Rectal smooth muscle tissue (tissue), 1 donor: Measurements from ENCODE around the gene FARP1.

ENCODE experiments used
- H3K27ac ChIP-seq: one replicate; pipeline ENCODE4 v1.7.0; 2013; ENCODE audit warnings: low read depth, low read length, inconsistent platforms
- H3K27me3 ChIP-seq: one replicate; pipeline ENCODE4 v1.7.0; 2013; ENCODE audit warnings: low read length; ENCODE audit not compliant: control insufficient read depth, insufficient read depth
- H3K36me3 ChIP-seq: one replicate; pipeline ENCODE4 v1.7.0; 2013; ENCODE audit warnings: low read length; ENCODE audit not compliant: control insufficient read depth, insufficient read depth
- H3K4me1 ChIP-seq: one replicate; pipeline ENCODE4 v1.7.0; 2013; ENCODE audit warnings: low read length; ENCODE audit not compliant: control insufficient read depth, insufficient read depth
- H3K4me3 ChIP-seq: one replicate; pipeline ENCODE4 v1.7.0; 2013; ENCODE audit warnings: low read length
- H3K9ac ChIP-seq: one replicate; pipeline ENCODE4 v1.7.0; 2013; ENCODE audit warnings: low read length

The FARP1 gene

GRCh38 chr13:98351636-98352035, 208.7 kb downstream of the FARP1 start:
- Histone ChIP-seq H3K36me3 (no peaks in the 10 kb centered on the region), H3K4me3 (no peak overlapping the region), H3K9ac (no peak overlapping the region), H3K4me1 (peaks cover 3% of the 10 kb centered on the region), H3K27ac (no peak overlapping the region), H3K27me3 (no peaks in the 10 kb centered on the region)

GRCh38 chr13:98352226-98352625, 209.3 kb downstream of the FARP1 start:
- Histone ChIP-seq H3K9ac (no peak overlapping the region), H3K27me3 (no peaks in the 10 kb centered on the region), H3K27ac (no peak overlapping the region), H3K36me3 (no peaks in the 10 kb centered on the region), H3K4me1 (peaks cover 3% of the 10 kb centered on the region), H3K4me3 (no peak overlapping the region)

GRCh38 chr13:98353750-98354149, 210.9 kb downstream of the FARP1 start:
- Histone ChIP-seq H3K27ac (no peak overlapping the region), H3K27me3 (no peaks in the 10 kb centered on the region), H3K36me3 (no peaks in the 10 kb centered on the region), H3K9ac (no peak overlapping the region), H3K4me1 (no peaks in the 10 kb centered on the region), H3K4me3 (no peak overlapping the region)

GRCh38 chr13:98358937-98359336, 216.0 kb downstream of the FARP1 start:
- Histone ChIP-seq H3K27me3 (no peaks in the 10 kb centered on the region), H3K9ac (no peak overlapping the region), H3K27ac (no peak overlapping the region), H3K36me3 (no peaks in the 10 kb centered on the region), H3K4me1 (no peaks in the 10 kb centered on the region), H3K4me3 (no peak overlapping the region)

GRCh38 chr13:98360545-98360944, 217.7 kb downstream of the FARP1 start:
- Histone ChIP-seq H3K36me3 (no peaks in the 10 kb centered on the region), H3K4me1 (no peaks in the 10 kb centered on the region), H3K27me3 (no peaks in the 10 kb centered on the region), H3K4me3 (no peak overlapping the region), H3K9ac (no peak overlapping the region), H3K27ac (no peak overlapping the region)

GRCh38 chr13:98363326-98363725, 220.4 kb downstream of the FARP1 start:
- Histone ChIP-seq H3K9ac (no peak overlapping the region), H3K36me3 (no peaks in the 10 kb centered on the region), H3K4me1 (no peaks in the 10 kb centered on the region), H3K4me3 (no peak overlapping the region), H3K27me3 (no peaks in the 10 kb centered on the region), H3K27ac (no peak overlapping the region)

GRCh38 chr13:98364179-98364578, 221.3 kb downstream of the FARP1 start:
- Histone ChIP-seq H3K27ac (no peak overlapping the region), H3K4me1 (no peaks in the 10 kb centered on the region), H3K4me3 (no peak overlapping the region), H3K36me3 (no peaks in the 10 kb centered on the region), H3K27me3 (no peaks in the 10 kb centered on the region), H3K9ac (no peak overlapping the region)

GRCh38 chr13:98364647-98365046, 221.8 kb downstream of the FARP1 start:
- H3K27ac ChIP-seq = no peak overlapping the region
- no peak overlapping the region for H3K4me3 ChIP-seq
- no peaks in the 10 kb centered on the region for H3K27me3 ChIP-seq
- H3K4me1 ChIP-seq = no peaks in the 10 kb centered on the region
- H3K36me3 ChIP-seq = no peaks in the 10 kb centered on the region
- H3K9ac ChIP-seq = no peak overlapping the region

GRCh38 chr13:98365302-98365701, 222.4 kb downstream of the FARP1 start:
- Histone ChIP-seq H3K9ac (no peak overlapping the region), H3K4me3 (no peak overlapping the region), H3K27ac (no peak overlapping the region), H3K27me3 (no peaks in the 10 kb centered on the region), H3K36me3 (no peaks in the 10 kb centered on the region), H3K4me1 (no peaks in the 10 kb centered on the region)

GRCh38 chr13:98366010-98366409, 223.1 kb downstream of the FARP1 start:
- Histone ChIP-seq H3K4me1 (peaks cover 3% of the 10 kb centered on the region), H3K9ac (no peak overlapping the region), H3K27me3 (no peaks in the 10 kb centered on the region), H3K27ac (no peak overlapping the region), H3K4me3 (no peak overlapping the region), H3K36me3 (no peaks in the 10 kb centered on the region)

GRCh38 chr13:98366443-98366842, 223.5 kb downstream of the FARP1 start:
- Histone ChIP-seq H3K4me1 (peaks cover 6% of the 10 kb centered on the region), H3K9ac (no peak overlapping the region), H3K27me3 (no peaks in the 10 kb centered on the region), H3K4me3 (no peak overlapping the region), H3K27ac (no peak overlapping the region), H3K36me3 (no peaks in the 10 kb centered on the region)

GRCh38 chr13:98366959-98367358, 224.1 kb downstream of the FARP1 start:
- H3K4me3 ChIP-seq = no peak overlapping the region
- H3K9ac ChIP-seq = no peak overlapping the region
- H3K27ac ChIP-seq = no peak overlapping the region
- peaks cover 10% of the 10 kb centered on the region for H3K4me1 ChIP-seq
- no peaks in the 10 kb centered on the region for H3K27me3 ChIP-seq
- no peaks in the 10 kb centered on the region for H3K36me3 ChIP-seq

GRCh38 chr13:98368019-98368418, 225.1 kb downstream of the FARP1 start:
- Histone ChIP-seq H3K27ac (no peak overlapping the region), H3K27me3 (no peaks in the 10 kb centered on the region), H3K4me3 (no peak overlapping the region), H3K9ac (no peak overlapping the region), H3K4me1 (peaks cover 10% of the 10 kb centered on the region), H3K36me3 (no peaks in the 10 kb centered on the region)
